Neural cell (in vitro differentiated cells): Measurements from ENCODE around the gene FBLN2. TPM values are rescaled to one million over a fixed set of nuclear protein-coding genes. Genes with fewer than 3 reads are reported as not detected.

Experiments used
- H2AFZ ChIP-seq: fragments of 200-600, 300-800 bp; sonication (generic), shearing (Covaris generic); 2 replicates; pipeline ENCODE4 v1.6.0; 2014; ENCODE audit warnings: low read depth, mild to moderate bottlenecking, antibody characterized with exemption, low read length, moderate library complexity
- H3F3A ChIP-seq: fragments of 200-600 bp; shearing (Covaris generic); 2 replicates; pipeline ENCODE4 v1.6.1; 2016; ENCODE audit warnings: mild to moderate bottlenecking, moderate library complexity, mixed read lengths, antibody characterized with exemption, low read length; ENCODE audit not compliant: insufficient read depth, poor library complexity, severe bottlenecking
- H3K27ac ChIP-seq: fragments of 200-600, 300-800 bp; sonication (generic), shearing (Covaris generic); 2 replicates; pipeline ENCODE4 v1.5.1; 2014; ENCODE audit warnings: mild to moderate bottlenecking, low read length, moderate library complexity
- H3K27me3 ChIP-seq: fragments of 300-800, 200-600 bp; sonication (generic), shearing (Covaris generic); 2 replicates; pipeline ENCODE4 v1.6.0; 2014; ENCODE audit warnings: mild to moderate bottlenecking, low read depth, low read length, moderate library complexity; ENCODE audit not compliant: insufficient read depth
- H3K36me3 ChIP-seq: fragments of 300-800, 200-600 bp; sonication (generic), shearing (Covaris generic); 2 replicates; pipeline ENCODE4 v1.5.1; 2014; ENCODE audit warnings: mild to moderate bottlenecking, antibody characterized with exemption, low read length, moderate library complexity; ENCODE audit not compliant: insufficient read depth
- H3K4me2 ChIP-seq: fragments of 300-800, 200-600 bp; sonication (generic), shearing (Covaris generic); 2 replicates; pipeline ENCODE4 v1.6.0; 2014; ENCODE audit warnings: mild to moderate bottlenecking, low read length
- H3K4me3 ChIP-seq: fragments of 300-800, 200-600 bp; sonication (generic), shearing (Covaris generic); 2 replicates; pipeline ENCODE4 v1.5.1; 2014; ENCODE audit warnings: mild to moderate bottlenecking, low read length, moderate library complexity
- H3K79me2 ChIP-seq: fragments of 200-600 bp; shearing (Covaris generic); replicated peaks from 2 replicates; pipeline ENCODE4 v1.6.0; 2014; ENCODE audit warnings: mild to moderate bottlenecking, low read length, moderate library complexity; ENCODE audit not compliant: insufficient read depth
- H3K9ac ChIP-seq: fragments of 300-800, 200-600 bp; sonication (generic), shearing (Covaris generic); 2 replicates; pipeline ENCODE4 v1.6.1; 2016; ENCODE audit warnings: mild to moderate bottlenecking, low read length, mixed read lengths
- H3K9me2 ChIP-seq: fragments of 200-600 bp; shearing (Covaris generic); 2 replicates; pipeline ENCODE4 v1.6.1; 2016; ENCODE audit warnings: mild to moderate bottlenecking, low read length, mixed read lengths; ENCODE audit not compliant: insufficient read depth
- H3K9me3 ChIP-seq: fragments of 200-600, 300-800 bp; sonication (generic), shearing (Covaris generic); 2 replicates; pipeline ENCODE4 v1.6.1; 2016; ENCODE audit warnings: mild to moderate bottlenecking, mixed run types, low read length, moderate library complexity, mixed read lengths
- H4K20me1 ChIP-seq: fragments of 200-600 bp; shearing (Covaris generic); 2 replicates; pipeline ENCODE4 v1.6.1; 2016; ENCODE audit warnings: mild to moderate bottlenecking, mixed run types; ENCODE audit not compliant: insufficient read depth
- CTCF ChIP-seq: fragments of 450-650 bp; IDR thresholded peaks from 2 replicates; pipeline ENCODE4 v1.5.1; 2014; ENCODE audit warnings: antibody characterized with exemption, mild to moderate bottlenecking, moderate library complexity; ENCODE audit not compliant: poor library complexity, severe bottlenecking
- EP300 ChIP-seq: fragments of 450-650 bp; conservative IDR thresholded peaks from 2 replicates; pipeline ENCODE4 v1.6.1; 2014; ENCODE audit warnings: antibody characterized with exemption, mild to moderate bottlenecking, moderate library complexity; ENCODE audit not compliant: poor library complexity, severe bottlenecking
- EZH2 ChIP-seq: fragments of 200-600, 300-800 bp; shearing (Covaris generic), sonication (generic); IDR thresholded peaks from 2 replicates; pipeline ENCODE4 v1.6.1; 2014; ENCODE audit warnings: antibody characterized with exemption, low read length, borderline replicate concordance, mild to moderate bottlenecking; ENCODE audit not compliant: insufficient read depth, poor library complexity, severe bottlenecking
- MXI1 ChIP-seq: fragments of 450-650 bp; conservative IDR thresholded peaks from 2 replicates; pipeline ENCODE4 v1.6.1; 2014; ENCODE audit warnings: antibody characterized with exemption, mild to moderate bottlenecking; ENCODE audit not compliant: poor library complexity, severe bottlenecking
- POLR2AphosphoS5 ChIP-seq: IDR thresholded peaks from 2 replicates; pipeline ENCODE4 v1.6.1; 2012
- RAD21 ChIP-seq: fragments of 450-650 bp; conservative IDR thresholded peaks from 2 replicates; pipeline ENCODE4 v1.6.1; 2014; ENCODE audit warnings: antibody characterized with exemption, mild to moderate bottlenecking, moderate library complexity
- REST ChIP-seq: IDR thresholded peaks from 2 replicates; pipeline ENCODE4 v1.6.1; 2012; ENCODE audit warnings: borderline replicate concordance
- SMC3 ChIP-seq: fragments of 450-650 bp; conservative IDR thresholded peaks from 2 replicates; pipeline ENCODE4 v1.6.1; 2014; ENCODE audit warnings: antibody characterized with exemption, mild to moderate bottlenecking, moderate library complexity; ENCODE audit not compliant: poor library complexity
- TAF1 ChIP-seq: IDR thresholded peaks from 2 replicates; pipeline ENCODE4 v1.6.1; 2012; ENCODE audit warnings: low read depth
- polyA plus RNA-seq: library from polyadenylated mRNA; depleted of rRNA; stranded (reverse); fragments of >200 nt; gene quantifications from 2 replicates; pipeline ENCODE4 v1.2.3, GENCODE V29; 2014

Gene FBLN2
- polyA plus RNA-seq, 1 donor from 2014 or later, result 0.37 TPM

DNA sequence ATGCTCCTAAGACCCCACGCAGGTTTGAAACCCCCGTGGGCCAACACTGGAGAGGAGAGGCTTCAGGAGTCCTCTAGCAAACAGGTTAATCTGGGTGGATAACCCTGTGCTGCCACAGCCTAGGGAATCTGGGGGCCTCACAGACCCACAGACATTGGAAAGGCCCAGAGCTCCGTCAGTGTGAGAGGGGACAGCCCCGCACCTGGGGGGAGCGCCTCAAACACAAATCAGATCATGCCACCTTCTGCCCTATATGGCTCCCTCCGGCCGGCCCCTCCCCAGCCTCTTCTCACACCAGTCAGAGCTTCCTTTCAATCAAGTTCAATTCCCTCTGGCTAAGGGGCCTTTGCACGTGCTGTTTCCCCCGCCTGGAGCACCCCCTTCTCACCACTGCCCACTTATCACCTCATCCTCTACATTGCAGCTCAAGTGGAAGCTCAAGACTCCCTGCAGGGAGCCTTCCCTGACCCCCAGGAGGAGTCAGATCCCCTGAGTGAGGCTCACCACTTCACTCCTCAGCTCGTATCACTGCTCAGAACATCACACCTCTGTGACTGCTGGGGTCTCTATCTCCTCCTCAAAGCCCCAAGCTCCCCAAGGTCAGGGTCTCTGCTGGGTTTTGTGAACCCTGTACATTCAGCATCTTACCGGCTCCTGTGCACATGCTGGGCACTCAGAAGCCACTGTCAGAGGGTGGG, 24.1 kb downstream of the FBLN2 start:
- TF ChIP-seq MXI1 (no peak), CTCF (no peak), POLR2AphosphoS5 (no peak), RAD21 (no peak), EZH2 (no peak), SMC3 (no peak), TAF1 (no peak), REST (no peak), EP300 (no peak)

DNA sequence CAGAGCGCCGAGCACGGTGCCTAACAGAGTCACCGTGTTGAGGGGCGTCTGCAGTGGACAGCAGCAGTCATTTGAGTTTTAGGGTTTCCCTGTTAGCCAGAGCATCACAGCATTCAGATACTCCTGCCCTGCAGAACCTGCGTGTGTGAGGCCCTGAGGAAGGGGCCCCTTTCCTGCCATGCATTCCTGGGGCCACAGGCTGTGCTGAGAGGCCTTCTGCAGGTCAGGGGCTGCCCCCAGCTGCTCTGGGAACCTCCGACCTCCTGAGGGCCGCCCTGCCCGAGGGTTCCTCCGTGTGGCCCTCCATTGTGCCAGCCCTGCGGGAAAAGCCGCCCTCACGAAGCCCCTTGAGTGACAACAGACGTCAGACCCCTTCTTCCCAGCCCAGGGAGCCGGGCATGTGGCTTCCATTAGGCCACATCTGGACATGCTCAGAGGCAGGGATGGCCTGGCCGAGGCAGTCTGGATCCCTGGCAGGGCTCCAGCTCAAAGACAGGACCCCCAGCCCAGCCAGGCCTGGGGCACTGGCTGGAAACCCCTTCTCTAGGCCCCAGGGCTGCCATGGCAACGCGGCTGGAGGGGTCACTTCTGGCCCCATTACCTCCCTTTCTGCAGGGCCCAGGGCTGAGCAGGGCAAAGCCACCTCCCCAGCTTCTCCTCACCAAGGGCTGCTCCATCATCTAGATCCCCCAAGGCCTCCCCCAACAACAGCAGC, 25.3 kb downstream of the FBLN2 start:
- Histone ChIP-seq H3K79me2 (no peaks in the 10 kb centered on the region), H3F3A (no peaks in the 10 kb centered on the region), H3K27ac (no peak overlapping the region), H3K27me3 (no peaks in the 10 kb centered on the region), H3K9me3 (no peaks in the 10 kb centered on the region), H3K4me3 (no peak overlapping the region), H3K9me2 (no peaks in the 10 kb centered on the region), H4K20me1 (no peaks in the 10 kb centered on the region), H3K9ac (no peak overlapping the region), H3K36me3 (no peaks in the 10 kb centered on the region), H2AFZ (no peak overlapping the region), H3K4me2 (no peak overlapping the region)
- TF ChIP-seq EZH2, result no peak
- TF ChIP-seq EP300, result no peak
- no peak for TF ChIP-seq SMC3
- no peak for TF ChIP-seq RAD21

More for the DNA sequence above, 24.1 kb downstream of the FBLN2 start:
- H3K79me2 ChIP-seq, result no peaks in the 10 kb centered on the region
- no peak overlapping the region for H3K27ac ChIP-seq
- no peaks in the 10 kb centered on the region for H3K9me2 ChIP-seq
- no peaks in the 10 kb centered on the region for H4K20me1 ChIP-seq
- H3K9me3 ChIP-seq, result no peaks in the 10 kb centered on the region
- no peak overlapping the region for H3K4me2 ChIP-seq
- no peak overlapping the region for H3K4me3 ChIP-seq
- H3K27me3 ChIP-seq, result no peaks in the 10 kb centered on the region
- H3K9ac ChIP-seq, result no peak overlapping the region
- no peaks in the 10 kb centered on the region for H3F3A ChIP-seq
- H2AFZ ChIP-seq, result no peak overlapping the region
- no peaks in the 10 kb centered on the region for H3K36me3 ChIP-seq
